H1 (cell line): ENCODE measurements around the gene FANCD2. TPM values are rescaled to one million over a fixed set of nuclear protein-coding genes. Genes with fewer than 3 reads are reported as not detected.

Experiments
- CTCF ChIA-PET: fragments of 300-600 bp; sonication (Branson Sonifier 250); formaldehyde crosslinking; loops from one replicate; lab custom pipeline; 2021; ENCODE audit not compliant: partially characterized antibody; lab: Charles Lee
- POLR2A ChIA-PET: fragments of 300-600 bp; sonication (Branson Sonifier 250); formaldehyde crosslinking; loops from one replicate; lab custom pipeline; 2021; ENCODE audit warnings: inconsistent platforms; ENCODE audit not compliant: partially characterized antibody; lab: Charles Lee
- DNase-seq, 2 experiments: peaks; one replicate each; pipeline versions ENCODE4 v3.0.0 to v3.0.0-alpha.2; 2010 to 2022; ENCODE audit warnings: low spot score in 2 of 2, low read depth in 1 of 2, mixed read lengths in 1 of 2
- FAIRE-seq: peaks from 2 replicates; lab custom pipeline; 2011; peaks lifted over from hg19 to GRCh38; lab: Jason Lieb, UNC
- H2AFZ ChIP-seq: 2 replicates; pipeline ENCODE4 v1.8.1; 2012; ENCODE audit warnings: low read length, inconsistent platforms
- H2AK5ac ChIP-seq: 2 replicates; pipeline ENCODE4 v1.6.1; 2013; ENCODE audit warnings: low read depth, low read length
- H2BK120ac ChIP-seq: replicated peaks from 2 replicates; pipeline ENCODE3; 2013; ENCODE audit warnings: low read depth, low read length, inconsistent platforms
- H2BK12ac ChIP-seq: 2 replicates; pipeline ENCODE4 v1.6.1; 2013; ENCODE audit warnings: low read depth, low read length
- H2BK15ac ChIP-seq: 2 replicates; pipeline ENCODE4 v1.6.1; 2013; ENCODE audit warnings: low read length
- H2BK20ac ChIP-seq: 2 replicates; pipeline ENCODE4 v1.6.1; 2013; ENCODE audit warnings: low read length
- H2BK5ac ChIP-seq: 2 replicates; pipeline ENCODE4 v1.6.1; 2013; ENCODE audit warnings: low read depth, low read length
- H3K14ac ChIP-seq: 2 replicates; pipeline ENCODE4 v1.6.1; 2013; ENCODE audit warnings: inconsistent platforms; ENCODE audit not compliant: insufficient read length
- H3K18ac ChIP-seq: 2 replicates; pipeline ENCODE4 v1.6.1; 2013; ENCODE audit warnings: low read length; ENCODE audit errors: extremely low read depth
- H3K23ac ChIP-seq: 2 replicates; pipeline ENCODE4 v1.6.1; 2013; ENCODE audit warnings: inconsistent platforms; ENCODE audit not compliant: insufficient read length
- H3K23me2 ChIP-seq: 2 replicates; pipeline ENCODE4 v1.6.1; 2013; ENCODE audit warnings: low read depth, low read length
- H3K27ac ChIP-seq: 2 replicates; pipeline ENCODE4 v1.6.1; 2011; ENCODE audit warnings: low read depth, low read length, inconsistent platforms
- H3K27me3 ChIP-seq, 4 experiments: replicated peaks in 1 of 4; 1 replicate in 1 of 4; 2 replicates in 3 of 4; pipeline versions ENCODE4 v1.6.1 to v1.8.1; 2011 to 2013; ENCODE audit warnings: low read length in 3 of 4, mild to moderate bottlenecking in 3 of 4, inconsistent platforms in 2 of 4, mixed read lengths in 2 of 4, moderate library complexity in 1 of 4; ENCODE audit not compliant: control insufficient read depth in 3 of 4, insufficient read depth in 3 of 4; ENCODE audit errors: extremely low read depth in 1 of 4
- H3K36me3 ChIP-seq, 4 experiments: 2 replicates each; pipeline versions ENCODE4 v1.6.1 to v1.8.1; 2011 to 2013; ENCODE audit warnings: mild to moderate bottlenecking in 4 of 4, low read length in 3 of 4, moderate library complexity in 2 of 4, control low read depth in 1 of 4, inconsistent platforms in 1 of 4; ENCODE audit not compliant: insufficient read depth in 4 of 4, control insufficient read depth in 2 of 4
- H3K4ac ChIP-seq: replicated peaks from 2 replicates; pipeline ENCODE3; 2013; ENCODE audit warnings: low read length, low read depth, mixed read lengths, inconsistent platforms; ENCODE audit not compliant: insufficient read length
- H3K4me1 ChIP-seq, 4 experiments: replicated peaks in 1 of 4; 1 replicate in 1 of 4; 2 replicates in 3 of 4; pipeline versions ENCODE4 v1.6.1 to v1.8.1; 2011 to 2013; ENCODE audit warnings: low read length in 3 of 4, inconsistent platforms in 2 of 4, mixed read lengths in 1 of 4; ENCODE audit not compliant: insufficient read depth in 4 of 4, control insufficient read depth in 3 of 4
- H3K4me2 ChIP-seq, 2 experiments: 2 replicates each; pipeline versions ENCODE4 v1.6.1 to v1.8.1; 2011 to 2013; ENCODE audit warnings: low read depth in 2 of 2, low read length in 2 of 2, control low read depth in 1 of 2, inconsistent platforms in 1 of 2, mild to moderate bottlenecking in 1 of 2; ENCODE audit not compliant: insufficient read depth in 1 of 2
- H3K4me3 ChIP-seq, 4 experiments: fragments of 200-600, 300-600 bp in 1 of 4; sonication (generic), shearing (Covaris generic), sonication (Bioruptor Twin) in 1 of 4; 2 replicates each; pipeline versions ENCODE4 v1.5.1 to v1.8.1; 2011 to 2016; ENCODE audit warnings: low read length in 4 of 4, low read depth in 3 of 4, control low read depth in 2 of 4, inconsistent platforms in 2 of 4, mild to moderate bottlenecking in 2 of 4, mixed read lengths in 1 of 4, moderate library complexity in 1 of 4; ENCODE audit not compliant: insufficient read depth in 2 of 4; ENCODE audit errors: extremely low read depth in 1 of 4
- H3K56ac ChIP-seq: replicated peaks from 2 replicates; pipeline ENCODE3; 2013; ENCODE audit warnings: low read depth, mild to moderate bottlenecking, mixed read lengths, low read length, inconsistent platforms; ENCODE audit not compliant: insufficient read length
- H3K79me1 ChIP-seq: 2 replicates; pipeline ENCODE4 v1.6.1; 2013; ENCODE audit warnings: low read depth, low read length, control low read depth
- H3K79me2 ChIP-seq, 2 experiments: 2 replicates each; pipeline versions ENCODE4 v1.6.1 to v1.8.1; 2012 to 2013; ENCODE audit warnings: low read length in 2 of 2, mild to moderate bottlenecking in 2 of 2, inconsistent platforms in 1 of 2; ENCODE audit not compliant: insufficient read depth in 2 of 2, control insufficient read depth in 1 of 2
- H3K9ac ChIP-seq, 4 experiments: replicated peaks in 1 of 4; 1 replicate in 1 of 4; 2 replicates in 3 of 4; pipeline versions ENCODE4 v1.6.1 to v1.8.1; 2011 to 2013; ENCODE audit warnings: low read depth in 3 of 4, low read length in 3 of 4, control low read depth in 2 of 4, mild to moderate bottlenecking in 2 of 4, moderate library complexity in 2 of 4, inconsistent platforms in 1 of 4; ENCODE audit errors: extremely low read depth in 1 of 4
- H3K9me3 ChIP-seq, 2 experiments: 2 replicates each; pipeline versions ENCODE4 v1.6.1 to v1.8.1; 2012 to 2013; ENCODE audit warnings: mild to moderate bottlenecking in 2 of 2, moderate library complexity in 2 of 2, control low read depth in 1 of 2, inconsistent platforms in 1 of 2, low read depth in 1 of 2, low read length in 1 of 2, mixed read lengths in 1 of 2; ENCODE audit not compliant: insufficient read depth in 2 of 2
- H4K20me1 ChIP-seq, 2 experiments: replicated peaks in 1 of 2; 2 replicates each; pipeline versions ENCODE3 to v1.8.1; 2011 to 2013; ENCODE audit warnings: inconsistent platforms in 2 of 2, low read length in 2 of 2, mild to moderate bottlenecking in 1 of 2; ENCODE audit not compliant: insufficient read depth in 2 of 2, control insufficient read depth in 1 of 2
- H4K5ac ChIP-seq: 2 replicates; pipeline ENCODE4 v1.6.1; 2013; ENCODE audit warnings: low read length, low read depth, mixed read lengths, inconsistent platforms; ENCODE audit not compliant: insufficient read length
- H4K8ac ChIP-seq: 2 replicates; pipeline ENCODE4 v1.8.0; 2013; ENCODE audit warnings: mild to moderate bottlenecking, moderate library complexity, low read length, inconsistent platforms; ENCODE audit not compliant: insufficient read depth; ENCODE audit errors: extremely low read depth
- H4K91ac ChIP-seq: replicated peaks from 2 replicates; pipeline ENCODE3; 2013; ENCODE audit warnings: low read length, mixed read lengths, inconsistent platforms; ENCODE audit not compliant: insufficient read length
- CREB1 ChIP-seq: IDR thresholded peaks from 2 replicates; pipeline ENCODE4 v1.6.1; 2012; ENCODE audit warnings: inconsistent platforms
- EP300 ChIP-seq, 2 experiments: IDR thresholded peaks; 1 replicate in 1 of 2; 2 replicates in 1 of 2; pipeline ENCODE4 v1.6.1; 2011 to 2012; ENCODE audit warnings: low read depth in 2 of 2, low read length in 2 of 2, mild to moderate bottlenecking in 2 of 2, borderline replicate concordance in 1 of 2, inconsistent platforms in 1 of 2, moderate library complexity in 1 of 2
- WGBS, 2 experiments: shearing (Covaris generic) in 1 of 2; methylation state at CpG; one replicate each; pipeline versions ENCODE4 v1.1.6 to v1.1.7; 2013 to 2015; ENCODE audit warnings: low lambda C conversion rate in 2 of 2, mixed read lengths in 2 of 2, inconsistent platforms in 1 of 2, low coverage in 1 of 2, missing lambda C conversion rate in 1 of 2; ENCODE audit not compliant: insufficient replicate concordance in 2 of 2, insufficient coverage in 1 of 2, insufficient read length in 1 of 2; ENCODE audit errors: extremely low coverage in 1 of 2, missing lambda C conversion rate in 1 of 2; 5-methylcytosine and 5-hydroxymethylcytosine counted together
- polyA plus RNA-seq, 7 experiments: library from polyadenylated mRNA; depleted of rRNA in 3 of 7; stranded (reverse) in 5 of 7; unstranded in 2 of 7; fragments of >200 nt in 5 of 7; fragments of 200-250 nt in 2 of 7; gene quantifications; 1 replicate in 5 of 7; 2 replicates in 1 of 7; 4 replicates in 1 of 7; pipeline versions ENCODE4 v1.2.1 to v1.2.3, GENCODE V29; 2011 to 2013; ENCODE audit warnings: missing spikeins in 2 of 7, mixed read lengths in 2 of 7
- total RNA-seq: library from RNA; stranded (reverse); fragmentation: NEBNext Ultra II Directional; extraction: Animal tissue kit (Norgen Biotek cat#: 25700); gene quantifications from 2 replicates; pipeline ENCODE4 v1.2.1, GENCODE V29; 2021

Gene FANCD2
- total and polyA plus RNA-seq, 2 of the 8 experiments (the other 6 are each of a cell fraction or from before 2014, with no cell fraction given), result 33.1 to 77.8 TPM

DNA sequence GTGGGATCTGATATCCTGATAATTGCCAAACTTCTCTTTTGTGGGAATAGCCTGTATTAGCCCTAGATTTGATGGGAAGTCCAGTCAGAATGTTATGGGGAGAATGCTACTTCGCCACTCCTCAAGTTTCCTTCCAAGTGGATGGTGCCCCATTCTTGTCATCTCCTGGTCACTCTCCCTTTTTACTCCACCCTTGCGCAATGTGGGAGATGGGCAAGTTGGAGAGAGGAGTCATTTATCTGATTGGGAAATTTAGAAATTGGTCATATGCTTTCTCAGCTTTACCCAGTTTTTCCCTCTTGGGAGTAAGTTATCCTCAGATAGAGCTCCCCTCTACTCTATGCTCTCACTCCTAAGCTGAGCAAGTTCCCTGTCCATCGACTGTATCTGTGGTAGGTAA, 67.4 kb downstream of the FANCD2 start:
- H3K4me1 ChIP-seq, result no peaks in the 10 kb centered on the region
- CTCF ChIA-PET, result interaction anchor here (1.4 to 1.8 kb wide), 3 partner anchors 111 to 193 kb away, joined by 3 to 5 read pairs (median 5); no protein-coding TSS in a partner anchor
- H4K5ac ChIP-seq, result no peak overlapping the region
- DNase-seq (no peak), FAIRE-seq (no peak)
- no peaks in the 10 kb centered on the region for H4K20me1 ChIP-seq
- POLR2A ChIA-PET, result no interaction called here
- H3K9me3 ChIP-seq, result no peaks in the 10 kb centered on the region
- H3K4me3 ChIP-seq, result no peak overlapping the region
- no peak overlapping the region for H2AK5ac ChIP-seq
- H3K4me2 ChIP-seq, result no peak overlapping the region
- H3K36me3 ChIP-seq, result peaks cover 11 to 66% (median 58%) of the 10 kb centered on the region in 4 experiments
- no peak overlapping the region for H2BK20ac ChIP-seq
- H3K79me2 ChIP-seq, result no peaks in the 10 kb centered on the region
- no peak overlapping the region for H3K14ac ChIP-seq
- no peak overlapping the region for H3K9ac ChIP-seq
- no peak overlapping the region for H2BK12ac ChIP-seq
- no peaks in the 10 kb centered on the region for H3K23me2 ChIP-seq
- H3K56ac ChIP-seq, result no peak overlapping the region
- H4K91ac ChIP-seq, result no peak overlapping the region
- no peak overlapping the region for H2BK120ac ChIP-seq
- no peak overlapping the region for H3K23ac ChIP-seq
- WGBS, 2 experiments, result 86% methylated on average over 3 of the region's 3 CpGs; no CpG with 5 or more reads in 1 of the 2 experiments
- no peak overlapping the region for H3K4ac ChIP-seq
- no peak overlapping the region for H3K18ac ChIP-seq
- H2AFZ ChIP-seq, result no peak overlapping the region
- H3K27me3 ChIP-seq, result no peaks in the 10 kb centered on the region
- H4K8ac ChIP-seq, result no peak overlapping the region
- H2BK15ac ChIP-seq, result no peak overlapping the region
- H3K27ac ChIP-seq, result no peak overlapping the region
- no peak overlapping the region for H2BK5ac ChIP-seq
- H3K79me1 ChIP-seq, result no peaks in the 10 kb centered on the region
- TF ChIP-seq CREB1 (no peak), EP300 (IDR thresholded peaks at IDR 0.05; ENCODE audit: borderline replicate concordance in 1 of 2, low read depth in 2 of 2, low read length in 2 of 2) (no peak)
